ENCODE measurements around the gene B3GAT2.
A peak's percentile ranks its signal among the peaks of the same experiment; 100 is the strongest.

B3GAT2 gene, protein sequence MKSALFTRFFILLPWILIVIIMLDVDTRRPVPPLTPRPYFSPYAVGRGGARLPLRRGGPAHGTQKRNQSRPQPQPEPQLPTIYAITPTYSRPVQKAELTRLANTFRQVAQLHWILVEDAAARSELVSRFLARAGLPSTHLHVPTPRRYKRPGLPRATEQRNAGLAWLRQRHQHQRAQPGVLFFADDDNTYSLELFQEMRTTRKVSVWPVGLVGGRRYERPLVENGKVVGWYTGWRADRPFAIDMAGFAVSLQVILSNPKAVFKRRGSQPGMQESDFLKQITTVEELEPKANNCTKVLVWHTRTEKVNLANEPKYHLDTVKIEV

GRCh38 chr6:70956451-70957283, at the start of gene B3GAT2:
B3GAT2 (minus strand) TSS chr6:70957060; CDS start chr6:70956429, 631 bp downstream.
- DNase-seq (ENCODE audit: low read depth in 2 of 2), result peak; percentile 26 to 43
- TF ChIP-seq, protein P1, sequence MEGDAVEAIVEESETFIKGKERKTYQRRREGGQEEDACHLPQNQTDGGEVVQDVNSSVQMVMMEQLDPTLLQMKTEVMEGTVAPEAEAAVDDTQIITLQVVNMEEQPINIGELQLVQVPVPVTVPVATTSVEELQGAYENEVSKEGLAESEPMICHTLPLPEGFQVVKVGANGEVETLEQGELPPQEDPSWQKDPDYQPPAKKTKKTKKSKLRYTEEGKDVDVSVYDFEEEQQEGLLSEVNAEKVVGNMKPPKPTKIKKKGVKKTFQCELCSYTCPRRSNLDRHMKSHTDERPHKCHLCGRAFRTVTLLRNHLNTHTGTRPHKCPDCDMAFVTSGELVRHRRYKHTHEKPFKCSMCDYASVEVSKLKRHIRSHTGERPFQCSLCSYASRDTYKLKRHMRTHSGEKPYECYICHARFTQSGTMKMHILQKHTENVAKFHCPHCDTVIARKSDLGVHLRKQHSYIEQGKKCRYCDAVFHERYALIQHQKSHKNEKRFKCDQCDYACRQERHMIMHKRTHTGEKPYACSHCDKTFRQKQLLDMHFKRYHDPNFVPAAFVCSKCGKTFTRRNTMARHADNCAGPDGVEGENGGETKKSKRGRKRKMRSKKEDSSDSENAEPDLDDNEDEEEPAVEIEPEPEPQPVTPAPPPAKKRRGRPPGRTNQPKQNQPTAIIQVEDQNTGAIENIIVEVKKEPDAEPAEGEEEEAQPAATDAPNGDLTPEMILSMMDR (IDR thresholded peaks at IDR 0.05; ENCODE audit: low read depth, low read length), result no peak
- peak within 1 kb of the TSS; percentile 48 for H3K4me3 ChIP-seq (replicated peaks in 1 of 2; ENCODE audit: low read depth in 2 of 2, low read length in 2 of 2)

- no peak overlapping the region for H3K4me3 ChIP-seq (replicated peaks in 1 of 2; ENCODE audit: low read depth in 2 of 2, low read length in 2 of 2)
- TF ChIP-seq, protein P1 (IDR thresholded peaks at IDR 0.05; ENCODE audit: low read depth, low read length), result no peak
These were observed 41.3 kb upstream of the B3GAT2 start for GRCh38 chr6:70998148-70998547.

GRCh38 chr6:70997379-70997778, 40.5 kb upstream of the B3GAT2 start:
- TF ChIP-seq, protein P1 (IDR thresholded peaks at IDR 0.05; ENCODE audit: low read depth, low read length), result no peak
- no peak for DNase-seq (ENCODE audit: low read depth in 2 of 2)
- H3K4me3 ChIP-seq (replicated peaks in 1 of 2; ENCODE audit: low read depth in 2 of 2, low read length in 2 of 2), result no peak overlapping the region

More at GRCh38 chr6:70998148-70998547, 41.3 kb upstream of the B3GAT2 start:
- DNase-seq (ENCODE audit: low read depth in 2 of 2), result no peak

- TF ChIP-seq, protein P1 (IDR thresholded peaks at IDR 0.05; ENCODE audit: low read depth, low read length), result no peak
- DNase-seq (ENCODE audit: low read depth in 2 of 2), result no peak
- H3K4me3 ChIP-seq (replicated peaks in 1 of 2; ENCODE audit: low read depth in 2 of 2, low read length in 2 of 2), result no peak overlapping the region
These were observed 39.2 kb upstream of the B3GAT2 start for GRCh38 chr6:70996106-70996505.

GRCh38 chr6:70995411-70995810, 38.6 kb upstream of the B3GAT2 start:
- no peak overlapping the region for H3K4me3 ChIP-seq (replicated peaks in 1 of 2; ENCODE audit: low read depth in 2 of 2, low read length in 2 of 2)
- no peak for DNase-seq (ENCODE audit: low read depth in 2 of 2)
- TF ChIP-seq, protein P1 (IDR thresholded peaks at IDR 0.05; ENCODE audit: low read depth, low read length), result no peak

DNA sequence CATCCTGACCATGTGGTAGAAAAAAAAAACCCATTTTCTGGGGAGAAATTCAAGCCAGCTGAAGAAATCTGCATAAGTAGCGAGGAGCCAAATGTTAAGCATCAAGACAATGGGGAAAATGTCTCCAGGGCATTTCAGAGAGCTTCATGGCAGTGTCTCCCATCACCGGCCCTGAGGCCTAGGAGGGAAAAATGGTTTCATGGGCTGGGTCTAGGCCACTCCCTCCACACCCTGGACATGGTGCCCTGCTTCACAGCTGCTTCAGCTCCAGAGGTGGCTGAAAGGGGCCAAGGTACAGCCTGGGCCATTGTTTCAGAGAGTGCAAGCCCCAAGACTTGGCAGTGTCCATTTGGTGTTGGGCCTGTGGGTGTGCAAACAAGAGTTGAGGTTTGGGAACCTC, 34.4 kb upstream of the B3GAT2 start:
- no peak overlapping the region for H3K4me3 ChIP-seq (replicated peaks in 1 of 2; ENCODE audit: low read depth in 2 of 2, low read length in 2 of 2)
- no peak for DNase-seq (ENCODE audit: low read depth in 2 of 2)
- TF ChIP-seq, protein P1 (IDR thresholded peaks at IDR 0.05; ENCODE audit: low read depth, low read length), result no peak
